ENCODE data around the gene MZF1.
A peak's percentile ranks its signal among the peaks of the same experiment; 100 is the strongest.

Gene MZF1

GRCh38 chr19:58556622-58557220 is 16.4 kb downstream of the MZF1 start:
- no peak for DNase-seq

- no peak for DNase-seq
Observed at GRCh38 chr19:58555920-58556621, 17.1 kb downstream of the MZF1 start.

- DNase-seq: no peak
Observed at GRCh38 chr19:58555369-58555885, 17.7 kb downstream of the MZF1 start.

- DNase-seq: peak; percentile 90
Observed at GRCh38 chr19:58554494-58555368, 18.4 kb downstream of the MZF1 start, which contains the start of gene CHMP2A. CHMP2A (minus strand) TSS chr19:58555105; CDS start chr19:58554212, 893 bp downstream.

- no peak for DNase-seq
Observed at GRCh38 chr19:58553799-58554493, 19.2 kb downstream of the MZF1 start.

GRCh38 chr19:58552655-58553054 is 20.5 kb downstream of the MZF1 start:
- DNase-seq: no peak

GRCh38 chr19:58551577-58552471 is 21.3 kb downstream of the MZF1 start:
- no peak for DNase-seq

GRCh38 chr19:58551123-58551497 is 22.0 kb downstream of the MZF1 start:
- DNase-seq: no peak

GRCh38 chr19:58550362-58551122 is 22.6 kb downstream of the MZF1 start:
- DNase-seq: no peak

GRCh38 chr19:58549664-58550361 is 23.3 kb downstream of the MZF1 start:
- no peak for DNase-seq

GRCh38 chr19:58548859-58549663 is 24.1 kb downstream of the MZF1 start:
- DNase-seq: no peak

- no peak for DNase-seq
Observed at GRCh38 chr19:58547323-58548312, 25.5 kb downstream of the MZF1 start.

GRCh38 chr19:58546019-58546530 is 27.1 kb downstream of the MZF1 start:
- no peak for DNase-seq

- DNase-seq: no peak
Observed at GRCh38 chr19:58545286-58546018, 27.7 kb downstream of the MZF1 start.

GRCh38 chr19:58544591-58545285 is 28.4 kb downstream of the MZF1 start:
- no peak for DNase-seq
